Measurements from ENCODE around the gene TAF11L6.
"Not testable (repeated sequence)": the region's sequence is repeated elsewhere in the genome, so short reads cannot be mapped to it uniquely, and the experiment has no call there.

The TAF11L6 gene

DNA sequence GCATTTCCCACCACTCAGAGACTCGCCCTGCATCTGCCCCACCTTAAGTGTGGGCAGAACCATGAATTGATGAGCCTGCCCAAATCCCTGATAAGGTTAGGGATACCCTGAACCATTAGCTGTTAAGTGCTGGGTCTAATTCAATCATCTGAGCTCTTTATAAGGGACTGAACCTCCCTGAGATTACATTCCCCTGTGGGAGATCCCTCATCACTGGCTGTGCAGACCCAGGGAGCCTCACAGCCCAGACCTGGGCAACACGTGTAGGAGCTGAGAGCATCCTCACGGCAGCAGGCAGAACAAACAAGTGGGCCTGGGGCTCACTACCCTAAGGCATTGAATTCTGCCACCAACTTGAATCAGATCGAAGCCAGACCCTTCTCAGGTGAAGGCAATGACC lies 31.0 kb upstream of the TAF11L6 start:
- Mint-ChIP-seq H3K9me3 (peaks cover 6% of the 10 kb centered on the region), H3K27me3 (ENCODE audit: low read depth) (peaks cover 4% of the 10 kb centered on the region), H3K4me1 (no peaks in the 10 kb centered on the region), H3K27ac (no peak overlapping the region), H3K4me3 (no peak overlapping the region), H3K36me3 (ENCODE audit: low read depth) (no peaks in the 10 kb centered on the region)
- TF ChIP-seq, protein P1, sequence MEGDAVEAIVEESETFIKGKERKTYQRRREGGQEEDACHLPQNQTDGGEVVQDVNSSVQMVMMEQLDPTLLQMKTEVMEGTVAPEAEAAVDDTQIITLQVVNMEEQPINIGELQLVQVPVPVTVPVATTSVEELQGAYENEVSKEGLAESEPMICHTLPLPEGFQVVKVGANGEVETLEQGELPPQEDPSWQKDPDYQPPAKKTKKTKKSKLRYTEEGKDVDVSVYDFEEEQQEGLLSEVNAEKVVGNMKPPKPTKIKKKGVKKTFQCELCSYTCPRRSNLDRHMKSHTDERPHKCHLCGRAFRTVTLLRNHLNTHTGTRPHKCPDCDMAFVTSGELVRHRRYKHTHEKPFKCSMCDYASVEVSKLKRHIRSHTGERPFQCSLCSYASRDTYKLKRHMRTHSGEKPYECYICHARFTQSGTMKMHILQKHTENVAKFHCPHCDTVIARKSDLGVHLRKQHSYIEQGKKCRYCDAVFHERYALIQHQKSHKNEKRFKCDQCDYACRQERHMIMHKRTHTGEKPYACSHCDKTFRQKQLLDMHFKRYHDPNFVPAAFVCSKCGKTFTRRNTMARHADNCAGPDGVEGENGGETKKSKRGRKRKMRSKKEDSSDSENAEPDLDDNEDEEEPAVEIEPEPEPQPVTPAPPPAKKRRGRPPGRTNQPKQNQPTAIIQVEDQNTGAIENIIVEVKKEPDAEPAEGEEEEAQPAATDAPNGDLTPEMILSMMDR (IDR thresholded peaks at IDR 0.05; ENCODE audit: unreplicated experiment in 3 of 3), result no peak

DNA sequence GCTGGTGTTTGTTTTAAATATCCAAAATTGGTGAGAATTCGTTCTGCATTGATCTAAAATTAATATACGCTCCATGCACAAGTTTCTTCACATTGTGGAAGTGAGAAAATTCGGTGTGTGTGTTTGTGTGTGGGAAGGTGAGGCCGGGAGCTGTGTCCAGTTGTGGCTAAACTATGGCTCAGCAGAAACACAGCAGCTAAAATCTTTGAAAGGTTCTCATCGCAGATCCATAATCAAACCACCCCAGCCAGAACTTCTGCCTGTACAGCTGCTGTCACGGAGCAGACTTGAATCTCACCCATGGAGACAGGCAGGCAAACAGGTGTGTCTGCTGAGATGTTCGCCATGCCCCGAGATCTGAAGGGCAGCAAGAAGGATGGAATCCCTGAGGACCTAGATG lies 30.5 kb upstream of the TAF11L6 start, which contains the start of gene TAF11L2:
TAF11L2 (plus strand) TSS at position 301 of the 400 bp plus-strand sequence.
- not testable (repeated sequence) for H3K4me1 Mint-ChIP-seq; H3K4me3 Mint-ChIP-seq; H3K36me3 Mint-ChIP-seq (ENCODE audit: low read depth); H3K27ac Mint-ChIP-seq; H3K27me3 Mint-ChIP-seq (ENCODE audit: low read depth); H3K9me3 Mint-ChIP-seq

DNA sequence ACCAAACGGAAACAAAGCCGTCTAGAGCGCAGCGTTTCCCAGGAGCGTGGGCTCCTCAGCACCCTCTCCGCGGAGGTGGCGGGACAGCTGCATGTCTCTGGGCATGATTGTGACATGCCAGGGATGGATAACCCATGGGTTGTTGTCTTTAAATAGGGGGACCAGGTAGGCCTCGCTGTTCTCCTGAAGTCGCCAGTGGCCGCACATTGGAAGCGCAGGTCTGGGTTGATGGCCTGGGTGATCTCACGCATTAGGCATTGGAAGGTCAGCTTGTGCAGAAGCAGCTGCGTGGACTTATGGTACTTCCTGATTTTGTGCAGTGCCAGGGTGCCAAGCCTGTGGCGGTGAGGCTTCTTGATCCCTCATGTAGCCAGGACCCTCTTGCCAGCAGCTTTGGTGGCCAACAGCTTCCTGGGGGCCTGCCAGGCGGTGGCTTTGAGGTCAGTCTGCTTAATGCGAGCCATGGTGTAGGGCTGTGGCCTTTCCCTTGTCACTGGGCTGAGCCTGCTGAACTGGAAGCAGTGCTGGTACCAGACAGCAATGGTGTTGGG lies 16.6 kb upstream of the TAF11L6 start:
- Mint-ChIP-seq H3K27ac (no peak overlapping the region), H3K27me3 (ENCODE audit: low read depth) (peaks cover 8% of the 10 kb centered on the region), H3K4me1 (no peaks in the 10 kb centered on the region), H3K36me3 (ENCODE audit: low read depth) (no peaks in the 10 kb centered on the region), H3K9me3 (no peaks in the 10 kb centered on the region), H3K4me3 (no peak overlapping the region)
- TF ChIP-seq, protein P1 (IDR thresholded peaks at IDR 0.05; ENCODE audit: unreplicated experiment in 3 of 3), result no peak

DNA sequence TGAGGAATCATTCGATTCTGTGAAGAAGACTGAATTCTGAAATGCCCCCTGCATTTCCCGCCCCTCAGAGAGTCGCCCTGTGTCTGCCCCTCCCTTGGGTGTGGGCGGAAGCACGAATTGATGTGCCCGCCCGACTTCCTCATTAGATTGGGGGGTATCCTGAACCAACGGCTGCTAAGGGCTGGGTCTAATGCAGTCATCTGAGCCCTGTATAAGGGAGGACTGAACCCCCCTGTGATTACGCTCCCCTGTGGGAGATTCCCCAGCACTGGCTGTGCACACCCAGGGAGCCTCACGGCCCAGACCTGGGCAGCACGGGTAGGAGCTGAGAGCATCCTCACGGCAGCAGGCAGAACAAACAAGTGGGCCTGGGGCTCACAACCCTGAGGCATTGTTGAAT lies 10.9 kb upstream of the TAF11L6 start:
- H3K9me3 Mint-ChIP-seq; H3K27me3 Mint-ChIP-seq (ENCODE audit: low read depth); H3K27ac Mint-ChIP-seq; H3K4me3 Mint-ChIP-seq; H3K36me3 Mint-ChIP-seq (ENCODE audit: low read depth); H3K4me1 Mint-ChIP-seq: not testable (repeated sequence)

DNA sequence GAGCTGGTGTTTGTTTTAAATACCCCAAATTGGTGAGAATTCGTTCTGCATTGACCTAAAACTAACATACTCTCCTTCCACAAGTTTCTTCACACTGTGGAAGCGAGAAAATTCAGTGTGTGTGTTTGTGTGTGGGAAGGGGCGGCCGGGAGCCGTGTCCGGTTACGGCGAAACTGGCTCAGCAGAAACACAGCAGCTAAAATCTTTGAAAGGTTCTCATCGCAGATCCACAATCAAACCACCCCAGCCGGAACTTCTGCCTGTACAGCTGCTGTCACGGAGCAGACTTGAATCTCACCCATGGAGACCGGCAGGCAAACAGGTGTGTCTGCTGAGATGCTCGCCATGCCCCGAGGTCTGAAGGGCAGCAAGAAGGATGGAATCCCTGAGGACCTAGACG lies 10.4 kb upstream of the TAF11L6 start, which contains the start of gene TAF11L3:
TAF11L3 (plus strand) TSS at position 301 of the 400 bp plus-strand sequence.
- not testable (repeated sequence) for H3K4me1 Mint-ChIP-seq; H3K9me3 Mint-ChIP-seq; H3K27me3 Mint-ChIP-seq (ENCODE audit: low read depth); H3K36me3 Mint-ChIP-seq (ENCODE audit: low read depth); H3K4me3 Mint-ChIP-seq; H3K27ac Mint-ChIP-seq

DNA sequence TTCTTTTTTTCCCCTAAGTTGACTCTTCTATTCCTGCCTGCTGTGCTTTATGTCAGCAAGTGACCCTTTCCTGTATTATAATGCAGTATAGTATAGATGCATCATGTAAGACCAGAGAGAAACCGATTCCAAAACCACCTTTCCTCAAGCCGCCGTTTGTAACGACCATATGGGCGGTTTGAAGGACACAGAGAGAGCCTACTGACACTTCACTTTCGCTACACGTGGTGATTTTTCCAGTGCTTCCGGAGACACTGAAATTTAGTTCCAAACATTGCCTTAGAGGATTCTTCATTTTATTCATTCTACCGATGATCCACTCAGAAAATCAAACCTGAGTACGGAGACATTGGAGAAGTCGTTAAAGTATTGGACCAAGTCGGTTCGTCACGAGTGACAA lies 9.0 kb upstream of the TAF11L6 start:
- H3K4me3 Mint-ChIP-seq; H3K27ac Mint-ChIP-seq; H3K36me3 Mint-ChIP-seq (ENCODE audit: low read depth); H3K27me3 Mint-ChIP-seq (ENCODE audit: low read depth); H3K4me1 Mint-ChIP-seq; H3K9me3 Mint-ChIP-seq: not testable (repeated sequence)

DNA sequence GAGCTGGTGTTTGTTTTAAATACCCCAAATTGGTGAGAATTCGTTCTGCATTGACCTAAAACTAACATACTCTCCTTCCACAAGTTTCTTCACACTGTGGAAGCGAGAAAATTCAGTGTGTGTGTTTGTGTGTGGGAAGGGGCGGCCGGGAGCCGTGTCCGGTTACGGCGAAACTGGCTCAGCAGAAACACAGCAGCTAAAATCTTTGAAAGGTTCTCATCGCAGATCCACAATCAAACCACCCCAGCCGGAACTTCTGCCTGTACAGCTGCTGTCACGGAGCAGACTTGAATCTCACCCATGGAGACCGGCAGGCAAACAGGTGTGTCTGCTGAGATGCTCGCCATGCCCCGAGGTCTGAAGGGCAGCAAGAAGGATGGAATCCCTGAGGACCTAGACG lies 7.0 kb upstream of the TAF11L6 start, which contains the start of gene TAF11L4:
TAF11L4 (plus strand) TSS at position 301 of the 400 bp plus-strand sequence.
- not testable (repeated sequence) for H3K9me3 Mint-ChIP-seq; H3K36me3 Mint-ChIP-seq (ENCODE audit: low read depth); H3K4me3 Mint-ChIP-seq; H3K27ac Mint-ChIP-seq; H3K27me3 Mint-ChIP-seq (ENCODE audit: low read depth); H3K4me1 Mint-ChIP-seq

DNA sequence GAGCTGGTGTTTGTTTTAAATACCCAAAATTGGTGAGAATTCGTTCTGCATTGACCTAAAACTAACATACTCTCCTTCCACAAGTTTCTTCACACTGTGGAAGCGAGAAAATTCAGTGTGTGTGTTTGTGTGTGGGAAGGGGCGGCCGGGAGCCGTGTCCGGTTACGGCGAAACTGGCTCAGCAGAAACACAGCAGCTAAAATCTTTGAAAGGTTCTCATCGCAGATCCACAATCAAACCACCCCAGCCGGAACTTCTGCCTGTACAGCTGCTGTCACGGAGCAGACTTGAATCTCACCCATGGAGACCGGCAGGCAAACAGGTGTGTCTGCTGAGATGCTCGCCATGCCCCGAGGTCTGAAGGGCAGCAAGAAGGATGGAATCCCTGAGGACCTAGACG lies 3.5 kb upstream of the TAF11L6 start, which contains the start of gene TAF11L5:
TAF11L5 (plus strand) TSS at position 301 of the 400 bp plus-strand sequence.
- not testable (repeated sequence) for H3K4me1 Mint-ChIP-seq; H3K9me3 Mint-ChIP-seq; H3K27ac Mint-ChIP-seq; H3K27me3 Mint-ChIP-seq (ENCODE audit: low read depth); H3K4me3 Mint-ChIP-seq; H3K36me3 Mint-ChIP-seq (ENCODE audit: low read depth)

DNA sequence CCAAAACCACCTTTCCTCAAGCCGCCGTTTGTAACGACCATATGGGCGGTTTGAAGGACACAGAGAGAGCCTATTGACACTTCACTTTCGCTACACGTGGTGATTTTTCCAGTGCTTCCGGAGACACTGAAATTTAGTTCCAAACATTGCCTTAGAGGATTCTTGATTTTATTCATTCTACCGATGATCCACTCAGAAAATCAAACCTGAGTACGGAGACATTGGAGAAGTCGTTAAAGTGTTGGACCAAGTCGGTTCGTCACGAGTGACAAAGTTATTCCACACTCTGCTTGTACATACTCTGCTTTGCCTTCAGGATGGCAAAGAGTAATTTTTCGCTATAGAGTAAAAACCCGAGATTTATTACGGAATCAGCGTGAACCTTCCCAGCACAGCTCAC lies 2.0 kb upstream of the TAF11L6 start:
- H3K4me3 Mint-ChIP-seq; H3K27ac Mint-ChIP-seq; H3K27me3 Mint-ChIP-seq (ENCODE audit: low read depth); H3K4me1 Mint-ChIP-seq; H3K36me3 Mint-ChIP-seq (ENCODE audit: low read depth); H3K9me3 Mint-ChIP-seq: not testable (repeated sequence)
